SJCRH30 (cell line): ENCODE measurements around the gene ADPRM. TPM values are rescaled to one million over a fixed set of nuclear protein-coding genes. Genes with fewer than 3 reads are reported as not detected.
A peak's percentile ranks its signal among the peaks of the same experiment; 100 is the strongest.
"Not testable (repeated sequence)": the region's sequence is repeated elsewhere in the genome, so short reads cannot be mapped to it uniquely, and the experiment has no call there.

Experiments
- DNase-seq, 2 experiments: peaks; one replicate each; pipeline ENCODE4 v3.0.0-alpha.2; 2015 to 2020
- H3K27ac ChIP-seq: fragments of 250-450 bp; sonication (Bioruptor Pico); 2 replicates; pipeline ENCODE4 v1.5.1; 2020; ENCODE audit warnings: mild to moderate bottlenecking, moderate library complexity
- H3K27me3 ChIP-seq: fragments of 250-450 bp; sonication (Bioruptor Pico); 2 replicates; pipeline ENCODE4 v1.5.1; 2020; ENCODE audit warnings: mild to moderate bottlenecking, moderate library complexity
- H3K36me3 ChIP-seq: fragments of 250-450 bp; sonication (Bioruptor Pico); 2 replicates; pipeline ENCODE4 v1.5.1; 2020; ENCODE audit warnings: mild to moderate bottlenecking, moderate library complexity
- H3K4me1 ChIP-seq: fragments of 250-450 bp; sonication (Bioruptor Pico); 2 replicates; pipeline ENCODE4 v1.5.1; 2020; ENCODE audit warnings: mild to moderate bottlenecking, moderate library complexity
- H3K4me3 ChIP-seq: fragments of 250-450 bp; sonication (Bioruptor Pico); 2 replicates; pipeline ENCODE4 v1.5.1; 2020; ENCODE audit warnings: mild to moderate bottlenecking, moderate library complexity
- H3K9me3 ChIP-seq: fragments of 250-450 bp; sonication (Bioruptor Pico); replicated peaks from 2 replicates; pipeline ENCODE4 v1.5.1; 2020; ENCODE audit warnings: mild to moderate bottlenecking, moderate library complexity
- total RNA-seq: library from RNA; depleted of rRNA; stranded (reverse); fragments of >200 nt; shearing (Covaris generic); gene quantifications from 2 replicates; pipeline ENCODE4 v1.2.3, GENCODE V29; 2014

Gene ADPRM
- total RNA-seq, 1 experiment from 2014 or later = 5.9 TPM

- H3K9me3 ChIP-seq = no peaks in the 10 kb centered on the region
- no peak overlapping the region for H3K27ac ChIP-seq
- no peaks in the 10 kb centered on the region for H3K36me3 ChIP-seq
- H3K4me3 ChIP-seq = no peak overlapping the region
- no peak for DNase-seq
- H3K27me3 ChIP-seq = no peaks in the 10 kb centered on the region
- no peaks in the 10 kb centered on the region for H3K4me1 ChIP-seq
Measured at GRCh38 chr17:10673312-10673711, 24.1 kb upstream of the ADPRM start.

- H3K4me3 ChIP-seq = no peak overlapping the region
- H3K27me3 ChIP-seq = no peaks in the 10 kb centered on the region
- no peaks in the 10 kb centered on the region for H3K9me3 ChIP-seq
- H3K27ac ChIP-seq = no peak overlapping the region
- H3K4me1 ChIP-seq = no peaks in the 10 kb centered on the region
- DNase-seq = peak; percentile 16 to 37
- no peaks in the 10 kb centered on the region for H3K36me3 ChIP-seq
Measured at GRCh38 chr17:10674704-10675103, 22.7 kb upstream of the ADPRM start.

- H3K27me3 ChIP-seq = no peaks in the 10 kb centered on the region
- no peaks in the 10 kb centered on the region for H3K9me3 ChIP-seq
- peaks cover 33% of the 10 kb centered on the region for H3K36me3 ChIP-seq
- DNase-seq = no peak
- no peaks in the 10 kb centered on the region for H3K4me1 ChIP-seq
- no peak overlapping the region for H3K27ac ChIP-seq
- H3K4me3 ChIP-seq = no peak overlapping the region
Measured at GRCh38 chr17:10681866-10682446, 15.4 kb upstream of the ADPRM start.

GRCh38 chr17:10683853-10684252 is 13.5 kb upstream of the ADPRM start:
- peaks cover 34% of the 10 kb centered on the region for H3K36me3 ChIP-seq
- no peaks in the 10 kb centered on the region for H3K9me3 ChIP-seq
- H3K4me1 ChIP-seq = no peaks in the 10 kb centered on the region
- H3K27me3 ChIP-seq = no peaks in the 10 kb centered on the region
- H3K27ac ChIP-seq = no peak overlapping the region
- H3K4me3 ChIP-seq = no peak overlapping the region
- peak in 1 of 2 experiments; percentile 47 for DNase-seq

- no peaks in the 10 kb centered on the region for H3K27me3 ChIP-seq
- no peaks in the 10 kb centered on the region for H3K4me1 ChIP-seq
- no peaks in the 10 kb centered on the region for H3K9me3 ChIP-seq
- no peak overlapping the region for H3K4me3 ChIP-seq
- no peak overlapping the region for H3K27ac ChIP-seq
- H3K36me3 ChIP-seq = peaks cover 47% of the 10 kb centered on the region
- no peak for DNase-seq
Measured at GRCh38 chr17:10687499-10687898, 9.9 kb upstream of the ADPRM start.

- H3K27me3 ChIP-seq, DNase-seq, H3K27ac ChIP-seq, H3K9me3 ChIP-seq, H3K4me1 ChIP-seq: not testable (repeated sequence)
- peaks cover 27% of the 10 kb centered on the region for H3K36me3 ChIP-seq
- peak overlapping the region; percentile 85 for H3K4me3 ChIP-seq
Measured at GRCh38 chr17:10695875-10696407, 1.5 kb upstream of the ADPRM start.

GRCh38 chr17:10698096-10698818 is 863 bp downstream of the ADPRM start:
- peaks cover 15% of the 10 kb centered on the region for H3K36me3 ChIP-seq
- no peaks in the 10 kb centered on the region for H3K27me3 ChIP-seq
- H3K9me3 ChIP-seq = no peaks in the 10 kb centered on the region
- H3K27ac ChIP-seq = peak overlapping the region; percentile 59
- DNase-seq = peak; percentile 10 to 11
- H3K4me1 ChIP-seq = peaks cover 11% of the 10 kb centered on the region
- peak overlapping the region; percentile 85 for H3K4me3 ChIP-seq

GRCh38 chr17:10699856-10700255 is 2.5 kb downstream of the ADPRM start:
- H3K4me1 ChIP-seq = peaks cover 11% of the 10 kb centered on the region
- DNase-seq = no peak
- H3K27me3 ChIP-seq = no peaks in the 10 kb centered on the region
- no peaks in the 10 kb centered on the region for H3K9me3 ChIP-seq
- no peak overlapping the region for H3K27ac ChIP-seq
- 0 out of 2 replicates have a peak, but pooled peaks cover 5% of the 10 kb centered on the region for H3K36me3 ChIP-seq
- no peak overlapping the region for H3K4me3 ChIP-seq

GRCh38 chr17:10702574-10702973 is 5.2 kb downstream of the ADPRM start:
- Histone ChIP-seq H3K9me3 (no peaks in the 10 kb centered on the region), H3K4me3 (no peak overlapping the region), H3K4me1 (peaks cover 11% of the 10 kb centered on the region), H3K36me3 (no peaks in the 10 kb centered on the region), H3K27ac (no peak overlapping the region), H3K27me3 (no peaks in the 10 kb centered on the region)
- peak; percentile 2 to 48 for DNase-seq

GRCh38 chr17:10705727-10706126 is 8.3 kb downstream of the ADPRM start:
- H3K27me3 ChIP-seq = no peaks in the 10 kb centered on the region

GRCh38 chr17:10713318-10713717 is 15.9 kb downstream of the ADPRM start:
- H3K27ac ChIP-seq = no peak overlapping the region
- 0 out of 2 replicates have a peak, but pooled peaks cover 3% of the 10 kb centered on the region for H3K36me3 ChIP-seq
- no peaks in the 10 kb centered on the region for H3K4me1 ChIP-seq
- no peaks in the 10 kb centered on the region for H3K27me3 ChIP-seq
- no peaks in the 10 kb centered on the region for H3K9me3 ChIP-seq
- no peak for DNase-seq
- H3K4me3 ChIP-seq = no peak overlapping the region

More at GRCh38 chr17:10705727-10706126, 8.3 kb downstream of the ADPRM start:
- H3K27ac ChIP-seq = no peak overlapping the region
- no peak overlapping the region for H3K4me3 ChIP-seq
- H3K36me3 ChIP-seq = no peaks in the 10 kb centered on the region
- no peaks in the 10 kb centered on the region for H3K9me3 ChIP-seq
- DNase-seq = no peak
- peaks cover 11% of the 10 kb centered on the region for H3K4me1 ChIP-seq

- H3K4me3 ChIP-seq = no peak overlapping the region
- no peaks in the 10 kb centered on the region for H3K27me3 ChIP-seq
- H3K9me3 ChIP-seq = no peaks in the 10 kb centered on the region
- DNase-seq = no peak
- 0 out of 2 replicates have a peak, but pooled peaks cover 3% of the 10 kb centered on the region for H3K36me3 ChIP-seq
- H3K4me1 ChIP-seq = no peaks in the 10 kb centered on the region
- H3K27ac ChIP-seq = no peak overlapping the region
Measured at GRCh38 chr17:10716218-10716617, 18.8 kb downstream of the ADPRM start.

- no peaks in the 10 kb centered on the region for H3K4me1 ChIP-seq
Measured at GRCh38 chr17:10718547-10718946, 21.2 kb downstream of the ADPRM start.

GRCh38 chr17:10724546-10725195 is 27.3 kb downstream of the ADPRM start:
- H3K27me3 ChIP-seq = no peaks in the 10 kb centered on the region
- H3K27ac ChIP-seq = no peak overlapping the region
- DNase-seq = no peak
- no peak overlapping the region for H3K4me3 ChIP-seq
- H3K9me3 ChIP-seq = no peaks in the 10 kb centered on the region
- no peaks in the 10 kb centered on the region for H3K36me3 ChIP-seq
- H3K4me1 ChIP-seq = no peaks in the 10 kb centered on the region

More at GRCh38 chr17:10718547-10718946, 21.2 kb downstream of the ADPRM start:
- Histone ChIP-seq H3K27me3 (no peaks in the 10 kb centered on the region), H3K4me3 (no peak overlapping the region), H3K9me3 (no peaks in the 10 kb centered on the region), H3K36me3 (no peaks in the 10 kb centered on the region), H3K27ac (no peak overlapping the region)
- DNase-seq = no peak

- Histone ChIP-seq H3K4me3 (no peak overlapping the region), H3K27ac (no peak overlapping the region), H3K4me1 (no peaks in the 10 kb centered on the region), H3K36me3 (no peaks in the 10 kb centered on the region), H3K9me3 (no peaks in the 10 kb centered on the region), H3K27me3 (no peaks in the 10 kb centered on the region)
- DNase-seq = no peak
Measured at GRCh38 chr17:10725262-10725661, 27.9 kb downstream of the ADPRM start.
